Stimulated activated CD4-positive, alpha-beta T cell treated with anti-CD3 and anti-CD28 coated beads, Interleukin-12 subunit alpha, Interleukin-12 subunit beta, amount 100 ng/mL, for 4 hours (primary cell): ENCODE measurements around the gene UBD.

Source experiments
- DNase-seq: peaks from one replicate; pipeline ENCODE4 v3.0.0-alpha.2; 2020

The UBD gene

DNA sequence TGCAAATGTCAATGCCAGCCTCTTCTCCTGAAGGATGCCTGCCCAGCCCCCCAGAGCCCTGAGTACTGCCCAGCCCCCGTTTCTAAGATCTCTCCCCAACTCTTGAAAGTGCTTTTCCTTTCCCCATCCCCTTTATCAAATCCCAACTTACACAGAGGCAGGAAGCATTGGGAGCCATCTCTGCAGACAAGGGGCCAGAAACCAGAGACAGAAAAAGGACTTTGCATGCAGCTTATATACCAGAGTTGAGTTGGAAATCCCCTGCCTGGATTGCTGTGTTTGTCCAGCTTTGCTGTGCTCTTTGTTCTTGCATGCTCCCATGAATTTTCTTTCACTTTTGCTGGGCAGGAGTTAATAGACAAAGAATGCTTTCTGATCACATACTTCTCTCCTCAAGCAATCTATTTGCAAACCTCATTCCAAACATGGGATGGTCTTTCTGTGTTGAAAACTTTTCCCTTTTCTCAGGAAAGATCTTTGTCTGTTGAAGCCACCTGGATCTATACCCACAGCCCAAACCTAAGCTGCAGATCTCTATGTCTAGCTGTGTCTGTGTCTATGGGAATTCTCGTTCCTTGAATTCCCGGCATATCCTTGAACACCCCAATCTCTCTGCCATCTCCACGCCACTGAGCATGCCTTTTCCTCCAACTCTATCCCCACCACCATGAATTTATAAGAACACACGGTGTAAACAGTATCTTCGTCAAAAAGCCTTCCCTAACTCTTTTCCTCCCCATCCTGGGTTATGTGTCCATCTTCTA lies at the start of gene UBD:
TSS of gene UBD (minus strand) at position 209 of the 764 bp plus-strand sequence. CDS start at position 178, 31 bp downstream.
- no peak for DNase-seq

DNA sequence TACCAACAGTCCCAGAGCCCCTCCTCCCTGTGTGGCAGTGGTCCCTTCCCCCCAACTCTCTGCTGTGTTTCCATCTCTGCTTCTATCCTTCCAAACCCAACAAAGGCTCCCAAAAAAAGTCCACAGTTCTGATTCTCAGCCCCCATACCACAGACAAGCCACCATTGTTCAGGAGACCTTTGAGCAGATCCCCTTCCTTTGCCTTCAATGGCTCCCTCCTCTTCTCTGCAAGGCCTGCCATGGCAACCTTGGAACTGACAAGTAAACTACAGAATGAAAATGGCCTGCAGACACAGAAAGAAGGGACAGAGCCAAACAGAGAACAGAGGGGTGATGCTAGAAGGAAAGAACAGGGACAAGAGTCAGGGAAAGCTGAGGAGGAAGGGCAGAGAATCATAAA lies 48.6 kb upstream of the UBD start:
- DNase-seq, result no peak

DNA sequence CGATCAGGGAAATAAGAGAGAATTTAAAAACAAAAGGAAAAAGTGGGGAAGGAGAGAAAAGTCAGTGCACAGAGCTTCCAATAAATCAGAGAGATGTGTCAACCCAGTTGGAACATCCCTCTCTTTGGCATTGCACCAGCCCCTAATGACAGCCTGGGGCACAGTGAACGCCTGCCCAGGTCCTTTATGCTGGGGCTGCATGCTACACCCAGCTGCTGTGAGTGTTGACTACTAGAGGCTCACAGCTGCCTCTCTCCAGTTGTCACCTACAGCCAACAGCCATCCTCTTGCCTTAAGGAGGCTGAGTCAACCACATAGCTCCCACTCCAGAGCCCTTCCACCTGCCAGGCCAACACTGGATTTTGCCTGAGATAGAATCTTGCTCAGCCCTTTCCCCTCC lies 44.4 kb upstream of the UBD start:
- no peak for DNase-seq

DNA sequence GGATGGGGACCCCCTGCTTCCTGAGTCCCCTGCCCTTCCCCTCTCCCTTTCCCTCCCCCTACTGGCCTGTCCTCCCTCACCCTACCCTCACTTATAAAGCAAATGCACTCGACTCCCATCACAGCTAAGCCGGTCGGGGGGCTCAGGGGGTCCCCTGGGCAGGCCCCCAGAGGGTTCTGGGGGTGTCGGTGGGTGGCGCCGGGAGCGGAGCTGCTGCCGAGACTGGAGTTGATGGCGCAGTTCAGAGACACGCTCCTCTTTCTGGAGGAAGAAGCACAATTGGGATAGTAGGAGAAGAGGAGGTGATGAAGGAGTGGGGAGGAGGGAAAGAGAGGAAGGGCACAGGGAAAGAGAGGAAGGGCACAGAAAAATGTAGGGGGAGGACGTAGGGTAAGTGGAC lies 43.9 kb upstream of the UBD start:
- DNase-seq, result no peak

DNA sequence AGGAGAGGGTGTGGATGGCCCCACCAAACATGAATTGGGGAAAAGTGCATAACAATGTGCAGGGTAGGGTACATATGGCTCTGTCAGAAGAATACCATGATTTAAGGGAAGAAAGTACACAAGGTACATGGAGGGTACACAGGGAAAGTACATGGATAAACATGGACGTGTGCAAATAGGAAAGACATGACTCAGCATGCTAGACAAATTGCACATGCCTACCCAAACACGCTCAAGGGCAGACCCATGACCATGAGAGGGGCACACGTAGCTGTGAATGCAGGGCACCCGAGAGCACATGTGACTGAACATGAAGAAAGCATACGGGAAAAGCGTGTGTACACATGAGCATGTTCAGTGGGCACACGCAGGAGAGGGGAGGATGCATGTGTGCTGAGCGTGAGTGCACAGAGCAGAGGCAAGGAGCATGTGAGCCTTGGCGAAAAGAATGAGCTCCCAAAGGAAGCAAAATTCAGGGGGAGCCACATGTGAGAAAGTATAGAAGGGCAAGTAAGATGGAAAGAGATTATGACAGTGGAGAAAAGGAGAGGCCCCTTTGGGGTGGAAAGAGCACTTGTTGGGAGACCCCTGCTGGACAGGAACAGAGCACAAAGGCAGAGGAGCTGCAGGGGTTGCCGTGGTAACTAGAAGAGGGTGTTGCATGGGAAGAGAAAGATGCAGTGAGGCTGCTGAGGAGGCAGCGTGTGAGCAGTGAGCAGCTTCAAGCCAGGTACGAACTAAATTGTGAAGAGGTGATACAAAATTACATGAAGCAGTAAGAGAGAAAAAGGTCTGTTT lies 43.2 kb upstream of the UBD start:
- no peak for DNase-seq

DNA sequence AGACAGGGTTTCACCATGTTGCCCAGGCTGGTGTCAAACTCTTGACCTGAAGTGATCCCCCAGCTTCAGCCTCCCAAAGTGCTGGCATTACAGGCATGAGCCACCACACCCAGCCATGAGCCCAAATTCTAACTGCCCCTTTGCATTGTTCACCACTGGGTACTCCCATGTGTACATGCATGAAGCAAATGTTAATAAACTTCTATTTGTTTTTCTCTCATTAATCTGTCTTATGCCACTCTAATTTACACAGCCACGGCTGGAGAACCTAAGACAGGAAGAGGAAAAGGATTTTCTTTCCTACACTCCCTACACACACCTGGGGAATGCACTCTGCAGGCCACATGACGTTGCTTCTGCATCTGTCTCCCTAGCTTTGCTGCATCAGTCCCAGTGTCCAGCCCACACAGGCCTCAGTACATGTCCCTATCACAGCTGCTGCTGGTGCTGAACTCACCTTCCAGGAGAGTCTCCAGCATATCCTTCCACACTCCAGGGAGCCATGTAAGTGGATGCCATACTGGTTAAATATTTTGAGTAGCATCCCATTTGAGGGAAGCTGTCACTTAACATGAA lies 38.7 kb upstream of the UBD start:
- no peak for DNase-seq

DNA sequence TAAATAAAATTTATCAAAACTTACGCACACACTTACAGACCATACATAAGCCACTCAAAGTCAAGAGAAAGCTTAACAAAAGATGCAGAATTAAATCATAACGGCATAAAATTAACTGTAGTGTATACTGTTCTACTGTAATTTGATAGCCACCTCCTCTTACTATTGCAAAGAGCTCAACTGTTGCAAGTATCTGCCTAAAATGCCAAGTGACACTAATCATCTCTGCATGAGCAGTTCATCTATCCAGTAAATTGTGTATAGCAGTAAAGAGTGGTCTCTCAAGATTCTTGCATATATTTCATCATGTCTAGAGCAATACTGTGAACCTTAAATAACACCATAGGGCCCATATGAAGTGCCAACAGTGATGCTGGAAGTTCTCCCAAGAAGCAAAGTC lies 37.7 kb upstream of the UBD start:
- no peak for DNase-seq

DNA sequence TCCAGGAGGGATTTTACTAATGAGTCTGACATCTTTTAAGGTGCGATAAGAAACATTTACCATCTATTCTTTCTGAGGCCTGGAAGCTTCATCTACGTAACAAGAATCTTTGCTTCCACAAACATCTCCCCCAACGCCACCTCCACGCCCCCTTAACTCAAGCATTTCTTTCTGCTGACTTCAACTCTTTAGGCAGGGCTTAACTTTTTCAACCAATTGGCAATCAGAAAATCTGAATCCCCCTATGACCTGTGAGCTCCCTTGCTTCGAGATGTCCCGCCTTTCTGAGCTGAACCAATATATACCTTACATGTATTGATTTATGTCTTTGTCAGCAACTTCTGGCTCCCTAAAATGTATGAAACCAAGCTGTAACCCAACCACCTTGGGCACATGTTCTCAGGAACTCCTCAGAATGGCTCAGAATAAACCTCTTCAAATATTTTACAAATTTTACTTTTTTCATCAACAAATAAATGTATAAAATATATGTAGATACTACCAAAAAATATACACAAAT lies 36.9 kb upstream of the UBD start:
- DNase-seq, result no peak

DNA sequence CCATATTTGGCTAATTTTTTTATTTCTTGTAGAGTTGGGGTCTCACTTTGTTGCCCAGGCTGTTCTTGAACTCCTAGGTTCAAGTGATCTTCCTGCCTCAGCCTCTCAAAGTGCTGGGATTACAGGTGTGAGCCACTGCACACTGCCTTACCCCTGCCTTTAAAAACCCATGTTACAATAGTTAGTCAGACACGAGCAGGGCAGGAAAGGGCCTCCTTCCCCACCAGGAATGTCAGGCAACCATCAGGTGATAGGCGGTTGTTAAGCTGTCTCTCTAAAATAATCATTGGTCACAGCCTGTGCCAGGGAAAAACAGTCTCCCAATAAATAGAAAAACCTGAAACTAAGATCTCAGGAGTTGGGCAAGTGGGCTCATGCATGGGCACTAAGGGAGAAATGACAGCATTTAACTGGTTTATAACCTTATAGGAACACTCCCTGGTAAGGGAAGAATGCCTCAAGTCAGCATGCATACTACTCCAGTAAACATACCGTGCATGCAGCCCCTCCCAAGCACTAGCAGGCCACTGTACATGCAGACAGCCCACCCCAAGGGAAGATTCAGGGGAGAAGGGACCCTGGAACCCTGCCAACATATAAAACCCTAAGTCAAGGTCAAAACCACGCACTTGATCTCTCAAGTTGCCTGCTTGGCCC lies 33.8 kb upstream of the UBD start:
- DNase-seq, result no peak

DNA sequence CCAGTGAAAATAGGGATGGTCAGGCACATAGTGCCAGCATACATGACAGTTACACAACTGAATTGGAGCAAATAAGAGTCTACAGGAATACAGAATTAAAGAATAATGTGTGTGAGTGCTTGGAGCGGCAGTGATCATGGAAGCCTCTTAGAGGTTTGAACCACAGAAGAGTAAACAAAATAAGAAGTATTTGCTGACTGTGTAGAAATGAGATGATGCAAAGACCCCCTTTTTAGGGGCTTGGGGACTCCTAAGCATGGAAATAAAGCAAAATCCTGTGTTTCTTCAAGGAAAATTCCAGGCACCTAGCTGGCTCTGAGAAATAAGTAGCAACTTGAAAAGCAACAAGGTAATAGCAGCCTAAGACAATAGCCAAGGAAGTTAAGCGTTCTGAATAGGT lies 32.1 kb upstream of the UBD start:
- no peak for DNase-seq

DNA sequence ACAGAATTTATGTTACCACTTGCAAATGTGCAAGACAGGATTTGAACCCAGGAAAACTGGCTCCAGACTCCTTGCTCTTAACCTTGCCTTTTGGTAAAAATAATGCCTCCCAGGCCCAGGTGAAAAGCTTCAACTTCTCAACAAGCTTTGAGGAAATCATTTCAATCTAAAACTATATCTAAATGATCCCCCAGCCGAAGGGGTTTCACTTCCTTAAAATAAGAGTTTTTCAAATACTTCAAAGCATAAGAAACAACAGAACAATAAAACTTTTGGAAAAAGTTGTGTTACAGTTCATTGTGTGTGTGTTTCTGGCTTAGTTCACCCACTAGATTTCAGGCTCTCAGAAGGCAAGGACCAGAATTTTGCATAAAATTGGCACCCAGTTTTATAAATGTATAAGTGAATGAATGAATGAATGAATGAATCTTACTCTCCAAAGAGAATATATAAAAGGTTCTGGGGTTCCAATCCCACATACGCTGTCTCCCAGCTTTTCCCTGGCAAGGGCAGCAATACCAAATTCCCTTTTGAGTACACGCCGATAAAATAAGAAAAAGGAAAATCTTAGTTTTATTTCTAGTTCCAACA lies 30.8 kb upstream of the UBD start:
- no peak for DNase-seq

DNA sequence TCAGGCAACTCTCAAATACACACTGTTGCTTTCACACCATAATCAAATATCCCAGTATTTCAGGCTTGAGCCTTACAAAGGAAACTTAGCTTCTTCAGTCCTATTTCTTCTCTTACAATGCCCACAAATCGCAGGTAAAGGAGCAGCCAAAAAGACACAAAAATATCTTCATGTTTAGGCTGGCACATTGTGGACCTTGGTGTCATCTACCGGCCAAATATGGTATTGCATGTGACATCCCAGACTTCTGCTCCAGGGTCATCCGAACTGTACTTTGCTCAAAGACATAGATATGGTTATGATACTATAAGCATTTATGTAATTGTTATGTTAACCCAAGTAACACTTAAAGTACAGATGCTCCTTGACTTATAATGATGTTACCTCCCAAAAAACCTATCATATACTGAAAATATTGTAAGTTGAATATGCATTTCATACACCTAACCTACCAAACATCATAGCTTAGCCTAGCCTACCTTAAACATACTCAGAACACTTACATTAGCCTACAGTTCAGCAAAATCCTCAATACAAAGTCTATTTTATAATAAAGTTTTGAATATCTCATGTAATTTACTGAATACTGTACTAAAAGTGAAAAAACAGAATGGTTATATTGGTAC lies 30.0 kb upstream of the UBD start:
- peak; percentile 38 for DNase-seq

DNA sequence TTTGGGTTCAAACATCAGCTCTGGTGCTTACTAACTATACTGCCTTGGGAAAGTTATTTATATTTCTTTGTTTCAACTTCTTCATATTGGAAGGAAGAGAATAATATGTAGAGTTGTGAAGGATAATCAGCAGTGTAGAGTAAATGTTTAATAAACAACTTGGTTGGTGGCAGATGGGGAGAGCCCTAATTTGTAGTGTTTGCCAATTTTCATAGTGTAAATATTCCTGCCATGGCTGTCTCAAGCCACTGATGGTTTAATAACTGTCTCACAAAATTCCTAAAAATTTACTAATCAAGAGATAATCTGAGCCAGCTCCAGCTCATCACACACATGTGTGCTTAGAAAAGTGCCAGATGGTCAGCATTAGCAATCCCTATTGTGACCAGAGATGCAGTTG lies 25.3 kb upstream of the UBD start, which contains the start of gene OR2H2:
TSS of gene OR2H2 (plus strand) at position 301 of the 400 bp plus-strand sequence. CDS start 2,824 bp downstream, outside the sequence.
- DNase-seq, result no peak

DNA sequence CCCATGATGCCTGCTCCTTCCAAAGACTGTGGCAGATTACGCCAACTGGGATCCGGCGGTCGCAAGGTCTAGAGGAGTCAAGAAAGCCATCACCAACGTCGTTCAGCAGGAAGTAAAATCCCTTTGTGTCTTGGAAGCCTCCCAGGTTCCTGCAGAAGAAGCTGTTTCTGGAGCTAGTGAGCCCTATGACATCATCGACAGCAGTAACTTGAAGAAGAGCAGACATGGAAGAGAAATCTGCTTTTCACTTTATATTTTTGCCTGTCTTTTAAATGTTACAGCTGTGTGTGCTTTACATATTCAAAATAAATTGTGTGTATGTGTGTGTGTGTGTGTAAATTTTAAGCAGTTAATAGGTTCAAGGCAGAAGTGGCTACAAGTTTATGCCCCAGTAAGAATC lies 18.0 kb upstream of the UBD start:
- DNase-seq, result no peak

DNA sequence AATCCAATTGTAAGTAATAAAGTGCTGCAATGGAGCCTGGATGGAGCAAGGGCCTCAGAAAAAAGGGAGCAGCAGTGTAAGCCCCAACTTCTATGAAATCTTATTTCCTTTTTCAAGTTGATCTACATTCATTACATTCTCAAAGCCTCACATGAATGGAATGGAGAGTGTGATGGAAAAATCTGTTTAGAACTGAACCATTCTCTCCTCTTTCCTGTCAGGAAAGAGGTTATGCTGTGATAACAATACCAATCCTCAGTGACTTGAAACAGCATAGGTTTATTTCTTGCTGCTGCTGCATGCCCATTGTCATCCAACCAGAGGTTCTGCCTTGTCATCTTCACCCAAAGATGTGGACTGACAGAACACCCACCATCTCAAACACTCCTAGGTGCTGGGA lies 16.5 kb upstream of the UBD start:
- no peak for DNase-seq

DNA sequence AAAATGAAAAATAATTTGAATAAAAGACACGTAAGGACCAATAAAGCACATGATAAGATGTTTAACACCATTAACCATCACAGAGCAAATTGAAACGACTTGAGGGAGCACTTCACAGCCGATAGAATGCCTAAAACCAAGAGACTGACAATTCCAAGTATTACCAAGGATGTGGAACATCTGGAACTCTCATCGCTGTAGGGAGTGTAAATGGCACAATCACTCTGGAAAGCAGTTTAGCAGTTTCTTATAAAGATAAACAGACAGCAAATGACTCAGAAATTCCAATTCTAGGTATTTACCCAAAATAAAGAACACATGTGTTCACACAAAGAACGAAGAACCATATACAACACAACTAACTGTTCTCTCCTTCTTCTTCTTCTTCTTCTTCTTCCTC lies 8.5 kb upstream of the UBD start:
- DNase-seq, result no peak

DNA sequence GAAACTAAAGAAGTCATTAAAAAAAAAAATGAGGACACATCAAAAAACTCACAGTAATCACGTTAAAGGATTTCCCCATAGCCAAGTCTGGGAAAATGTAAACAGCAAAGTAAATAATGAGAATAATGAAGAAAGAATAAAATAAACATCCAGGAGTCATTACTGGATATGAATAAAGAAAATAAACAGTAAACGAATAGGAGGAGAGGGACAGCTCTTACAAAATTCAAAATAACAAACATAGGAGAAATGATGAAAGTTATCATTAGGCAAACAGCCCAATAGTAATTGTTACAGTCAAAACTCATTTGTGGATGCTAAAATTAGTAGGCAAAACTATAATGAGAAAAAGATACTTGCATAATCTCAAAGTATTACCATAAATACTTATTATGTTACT lies 8.0 kb upstream of the UBD start:
- no peak for DNase-seq

DNA sequence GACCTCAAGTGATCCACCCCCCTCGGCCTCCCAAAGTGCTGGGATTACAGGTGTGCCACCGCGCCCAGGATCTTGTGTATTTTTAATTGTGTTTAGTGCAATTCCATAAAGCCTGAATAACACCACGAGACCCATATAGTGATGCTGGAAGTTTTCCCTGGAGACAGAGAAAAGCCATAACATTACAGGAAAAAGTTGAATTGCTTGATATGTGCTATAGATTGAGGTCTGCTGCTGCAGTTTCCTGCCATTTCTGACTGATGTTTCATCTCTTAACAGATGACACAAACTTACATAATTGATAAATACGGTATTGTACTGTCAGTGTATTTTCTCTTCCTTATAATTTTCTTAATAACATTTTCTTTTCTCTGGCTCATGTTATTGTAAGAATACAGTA lies 7.3 kb upstream of the UBD start:
- no peak for DNase-seq

DNA sequence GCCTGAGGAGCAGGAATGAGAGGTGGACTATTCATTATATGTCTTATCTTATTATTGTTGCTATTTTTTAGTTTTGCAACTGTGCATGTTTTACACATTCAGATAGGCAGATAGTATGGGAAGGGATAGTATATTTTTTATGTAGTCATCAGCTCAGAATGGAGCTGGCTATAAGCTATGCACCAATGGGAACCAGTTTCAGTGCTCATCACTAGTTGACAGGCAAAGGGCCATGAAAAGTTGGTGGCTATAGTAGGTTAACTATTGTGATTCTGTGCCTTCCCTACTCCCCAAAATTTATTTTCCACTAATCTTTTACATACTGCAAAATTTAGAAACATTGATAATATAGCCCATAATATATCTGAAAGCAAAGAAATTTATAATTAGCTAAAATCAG lies 5.3 kb upstream of the UBD start:
- DNase-seq, result no peak

DNA sequence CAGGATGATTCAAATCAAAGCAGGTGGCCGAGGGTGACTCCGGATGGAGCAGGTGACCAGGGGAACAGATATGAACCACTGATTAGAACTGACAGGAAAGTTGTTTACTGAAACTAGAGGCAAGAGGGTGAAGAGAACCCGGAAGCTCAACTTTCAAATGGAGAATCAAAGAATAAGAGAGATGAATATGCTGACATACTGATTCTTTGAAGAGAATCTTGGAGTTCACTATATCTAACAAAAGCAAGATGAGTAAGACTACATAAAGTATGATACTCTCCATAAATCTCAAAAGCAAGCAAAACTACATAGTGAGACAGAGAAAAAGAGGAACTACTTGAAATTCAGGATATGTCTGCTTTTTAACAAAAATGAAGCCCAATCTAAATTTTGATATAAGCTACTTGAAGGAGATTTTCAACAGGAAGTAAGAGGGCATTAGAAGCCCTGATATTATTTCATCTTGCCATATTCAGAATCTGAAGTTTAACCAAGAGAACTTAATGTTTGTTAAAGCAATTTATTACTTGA lies 4.0 kb upstream of the UBD start:
- DNase-seq, result no peak

DNA sequence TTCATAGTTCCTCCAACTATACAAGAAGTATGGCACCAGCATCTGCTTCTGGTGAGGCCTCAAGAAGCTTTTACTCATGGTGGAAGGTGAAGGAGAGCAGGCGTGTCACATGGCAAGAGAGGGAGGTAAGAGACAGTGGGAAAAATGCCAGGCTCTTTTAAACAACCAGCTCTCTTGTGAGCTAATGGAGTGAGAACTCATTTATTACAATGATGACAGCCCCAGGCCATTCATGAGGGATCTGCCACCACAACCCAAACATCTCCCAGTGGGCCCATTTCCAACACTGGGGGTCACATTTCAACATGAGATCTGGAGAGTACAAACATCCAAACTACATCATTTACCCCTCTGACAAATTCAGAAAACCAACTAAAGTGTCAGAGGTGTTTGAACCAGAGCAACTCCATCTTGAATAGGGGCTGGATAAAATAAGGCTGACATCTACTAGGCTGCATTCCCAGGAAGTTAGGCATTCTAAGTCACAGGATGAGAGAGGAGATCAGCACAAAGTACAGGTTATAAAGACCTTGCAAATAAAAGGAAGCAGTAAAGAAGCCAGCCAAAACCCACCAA lies 2.2 kb upstream of the UBD start:
- no peak for DNase-seq

DNA sequence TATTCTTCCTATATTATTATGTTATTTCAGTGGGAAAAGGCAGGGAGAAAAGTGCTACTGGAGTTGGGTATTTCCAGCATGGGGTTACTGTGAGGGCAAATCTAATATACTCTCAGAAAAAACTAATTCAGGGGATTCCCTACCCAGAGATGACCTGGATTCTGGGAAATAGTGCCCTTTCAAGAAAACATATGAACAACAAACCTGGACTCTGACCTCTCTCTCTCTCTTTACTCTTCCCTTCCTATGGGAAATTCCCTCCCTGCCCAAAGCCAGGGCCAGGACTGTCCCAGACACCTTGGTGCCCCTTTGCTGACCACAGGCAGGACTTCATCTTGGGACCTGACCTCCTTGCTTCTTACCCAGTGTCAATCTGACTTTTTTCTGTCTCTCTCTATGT lies 1.6 kb upstream of the UBD start:
- DNase-seq, result no peak
